ENCODE results near the gene ACTN3.

DNA sequence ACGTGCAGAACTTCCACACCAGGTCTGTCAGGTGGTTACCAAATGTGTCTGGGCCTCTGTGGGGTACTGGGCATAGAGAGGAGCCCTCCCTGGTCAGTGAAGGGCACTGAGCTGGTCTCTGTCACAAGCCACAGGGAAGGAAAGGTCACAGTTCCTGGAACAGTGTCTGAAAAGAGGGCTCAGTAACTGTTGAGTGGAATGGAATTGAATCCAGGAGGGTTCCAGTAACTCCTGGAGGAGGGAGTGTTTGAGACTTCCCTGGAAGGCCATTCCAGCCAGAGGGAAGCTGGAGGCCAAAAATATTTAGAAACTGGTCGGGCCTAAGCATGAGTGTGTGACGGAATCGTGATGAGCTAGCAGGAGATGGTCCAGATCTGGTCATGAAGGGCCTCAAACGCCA is 7.9 kb downstream of the ACTN3 start:
- TF ChIP-seq EZH2phosphoT487 (IDR thresholded peaks at IDR 0.05; ENCODE audit: borderline replicate concordance, low read length) (no peak), CTCF (conservative IDR thresholded peaks at IDR 0.05; ENCODE audit: low read depth, low read length) (no peak)

All from PC-3 (cell line).